HG03342 (cell line): ENCODE data around the gene ZBTB47.

ENCODE experiments used
- ATAC-seq: cut with Tn5 transposase; IDR thresholded peaks from one replicate; pipeline ENCODE4 v1.9.1; 2021; ENCODE audit warnings: mild to moderate bottlenecking, moderate library complexity; ENCODE audit not compliant: unreplicated experiment

ZBTB47 gene

GRCh38 chr3:42711491-42712343 lies 58.2 kb downstream of the ZBTB47 start:
- ATAC-seq, result no peak

GRCh38 chr3:42712344-42712648 lies 58.8 kb downstream of the ZBTB47 start:
- ATAC-seq, result no peak

GRCh38 chr3:42712688-42713372 lies 59.3 kb downstream of the ZBTB47 start:
- ATAC-seq, result no peak

DNA sequence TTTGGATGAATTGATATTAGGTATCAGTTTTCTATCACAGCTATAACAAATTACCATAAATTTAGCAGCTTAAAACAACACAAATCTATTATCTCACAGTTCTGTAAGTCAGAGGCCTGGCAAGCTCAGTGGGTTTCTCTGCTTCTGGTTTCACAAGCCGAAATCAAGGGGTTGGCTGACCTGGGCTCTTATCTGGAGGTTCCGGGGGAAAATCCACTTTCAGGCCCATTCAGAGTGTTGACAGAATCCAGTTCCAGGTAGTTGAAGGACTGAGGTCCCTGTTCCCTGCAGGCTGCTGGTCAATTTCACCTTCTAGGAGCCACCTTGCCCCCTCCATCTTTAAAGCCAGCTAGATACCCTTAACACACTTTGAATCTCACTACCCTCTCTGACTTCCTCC lies 60.2 kb downstream of the ZBTB47 start:
- ATAC-seq, result no peak

DNA sequence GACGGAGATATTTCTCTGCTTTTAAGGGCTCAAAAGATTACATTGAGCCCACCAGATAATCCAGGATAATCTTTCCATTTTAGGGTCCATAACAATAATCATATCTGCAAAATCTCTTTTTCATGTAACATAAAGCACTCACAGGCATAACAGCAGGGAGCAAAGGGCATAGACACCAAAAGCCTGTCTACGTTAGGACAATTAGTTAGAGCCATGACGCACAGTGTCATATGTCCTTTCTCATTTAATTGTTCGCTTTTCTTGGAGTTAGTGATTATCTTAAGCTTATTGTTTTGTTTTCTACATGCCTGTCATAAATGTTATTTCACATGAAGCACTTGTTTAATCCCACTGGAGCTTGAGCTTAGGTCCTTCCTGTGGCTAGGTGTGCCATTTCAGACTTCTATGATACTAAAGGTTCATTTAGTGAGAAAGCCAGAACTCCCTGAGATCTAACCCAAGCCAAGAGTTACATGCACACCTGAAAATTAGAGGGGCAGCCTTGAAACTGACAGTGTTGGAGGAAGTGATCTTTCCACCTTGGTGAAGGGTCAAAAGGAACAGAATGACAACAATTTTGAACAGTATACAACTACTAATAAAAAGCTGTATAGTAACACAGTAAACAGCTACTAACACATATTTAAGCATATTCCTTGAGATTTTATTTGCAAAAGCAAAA lies 60.8 kb downstream of the ZBTB47 start:
- ATAC-seq, result no peak
